ENCODE measurements around the gene ZNRF1.
A peak's percentile ranks its signal among the peaks of the same experiment; 100 is the strongest.

ZNRF1 gene

GRCh38 chr16:75114946-75115825 is 116.4 kb downstream of the ZNRF1 start:
- no peak for DNase-seq

GRCh38 chr16:75116081-75116910 is 117.5 kb downstream of the ZNRF1 start, which contains the start of gene LDHD:
Gene LDHD, minus strand, starts transcription at chr16:75116780. Its CDS starts 60 bp downstream, at chr16:75116720.
- DNase-seq: peak in 1 of 3 experiments; percentile 4

GRCh38 chr16:75116911-75117245 is 118.1 kb downstream of the ZNRF1 start:
- no peak for DNase-seq

- DNase-seq: no peak
Observed at GRCh38 chr16:75118943-75119539, 120.2 kb downstream of the ZNRF1 start.

- DNase-seq: no peak
Observed at GRCh38 chr16:75120253-75120652, 121.4 kb downstream of the ZNRF1 start.

GRCh38 chr16:75121949-75122568 is 123.2 kb downstream of the ZNRF1 start:
- DNase-seq: no peak

GRCh38 chr16:75122609-75123008 is 123.8 kb downstream of the ZNRF1 start:
- DNase-seq: no peak

GRCh38 chr16:75127713-75128415 is 129.0 kb downstream of the ZNRF1 start:
- no peak for DNase-seq

GRCh38 chr16:75129421-75130149 is 130.8 kb downstream of the ZNRF1 start:
- DNase-seq: peak in 1 of 3 experiments; percentile 10

- no peak for DNase-seq
Observed at GRCh38 chr16:75130150-75130771, 131.4 kb downstream of the ZNRF1 start.

- DNase-seq: no peak
Observed at GRCh38 chr16:75131081-75131480, 132.3 kb downstream of the ZNRF1 start.

- DNase-seq: no peak
Observed at GRCh38 chr16:75138233-75138632, 139.4 kb downstream of the ZNRF1 start.

GRCh38 chr16:75138636-75139035 is 139.8 kb downstream of the ZNRF1 start:
- DNase-seq: peak in 1 of 3 experiments; percentile 27

- no peak for DNase-seq
Observed at GRCh38 chr16:75139498-75139897, 140.7 kb downstream of the ZNRF1 start.

GRCh38 chr16:75143941-75144340 is 145.1 kb downstream of the ZNRF1 start:
- no peak for DNase-seq

GRCh38 chr16:75147968-75148310 is 149.1 kb downstream of the ZNRF1 start:
- no peak for DNase-seq

- DNase-seq: peak; percentile 88 to 96 (median 94)
Observed at GRCh38 chr16:75148311-75149195, 149.7 kb downstream of the ZNRF1 start, which contains the start of gene ZFP1. Gene ZFP1, plus strand, starts transcription at chr16:75148524. Its CDS starts 4,428 bp downstream, at chr16:75152952.

- DNase-seq: no peak
Observed at GRCh38 chr16:75151798-75152197, 153.0 kb downstream of the ZNRF1 start.

- DNase-seq: no peak
Observed at GRCh38 chr16:75152635-75153034, 153.8 kb downstream of the ZNRF1 start.

- no peak for DNase-seq
Observed at GRCh38 chr16:75160386-75160785, 161.6 kb downstream of the ZNRF1 start.

Data from NCI-H1417 (cell line).